Measurements from ENCODE around the gene RASAL3.

- TF ChIP-seq EP300 (IDR thresholded peaks at IDR 0.05): no peak
- TF ChIP-seq POLR2A (IDR thresholded peaks at IDR 0.05): no peak
- no peak for TF ChIP-seq CTCF (IDR thresholded peaks at IDR 0.05)
- TF ChIP-seq POLR2AphosphoS5 (IDR thresholded peaks at IDR 0.05): no peak
Observed at GRCh38 chr19:15432018-15432494, 32.3 kb downstream of the RASAL3 start.

Measured in upper lobe of left lung (tissue), 4 donors.